NB4 (cell line): ENCODE results near the gene MGAT5B.

Source experiments
- DNase-seq: peaks from one replicate; pipeline ENCODE4 v3.0.0; 2010; ENCODE audit warnings: low read depth
- H3K4me3 ChIP-seq: one replicate; pipeline ENCODE4 v1.5.1; 2011; ENCODE audit warnings: mild to moderate bottlenecking, low read depth, low read length, moderate library complexity
- CTCF ChIP-seq: IDR thresholded peaks from one replicate; pipeline ENCODE4 v1.5.1; 2012; ENCODE audit warnings: low read depth, low read length
- MAX ChIP-seq: IDR thresholded peaks from 2 replicates; pipeline ENCODE4 v1.6.1; 2011; ENCODE audit warnings: low read depth, low read length
- MYC ChIP-seq: IDR thresholded peaks from 2 replicates; pipeline ENCODE4 v1.6.1; 2011; ENCODE audit warnings: low read depth, low read length
- POLR2A ChIP-seq: IDR thresholded peaks from 2 replicates; pipeline ENCODE4 v1.6.1; 2011; ENCODE audit warnings: mild to moderate bottlenecking; ENCODE audit not compliant: insufficient read length; ENCODE audit errors: extremely low read depth

Gene MGAT5B

GRCh38 chr17:76955191-76955590, 87.0 kb downstream of the MGAT5B start:
- DNase-seq: no peak
- TF ChIP-seq CTCF (no peak), POLR2A (no peak), MAX (no peak)
- no peak overlapping the region for H3K4me3 ChIP-seq

GRCh38 chr17:76956846-76957540, 88.8 kb downstream of the MGAT5B start:
- TF ChIP-seq POLR2A (no peak), MAX (no peak), CTCF (no peak), MYC (no peak)
- no peak overlapping the region for H3K4me3 ChIP-seq
- no peak for DNase-seq

- DNase-seq: peak; percentile 25
- TF ChIP-seq POLR2A (no peak), MYC (no peak), CTCF (no peak), MAX (no peak)
- H3K4me3 ChIP-seq: no peak overlapping the region
Observed at GRCh38 chr17:76957678-76958464, 89.7 kb downstream of the MGAT5B start.

GRCh38 chr17:76958974-76959373, 90.8 kb downstream of the MGAT5B start:
- H3K4me3 ChIP-seq: no peak overlapping the region
- DNase-seq: no peak
- TF ChIP-seq MAX (no peak), MYC (no peak), CTCF (no peak), POLR2A (no peak)

GRCh38 chr17:76961869-76962268, 93.7 kb downstream of the MGAT5B start:
- H3K4me3 ChIP-seq: no peak overlapping the region
- TF ChIP-seq POLR2A (no peak), CTCF (no peak), MAX (no peak), MYC (no peak)
- DNase-seq: no peak
